ENCODE data around the gene RNF26. TPM values are rescaled to one million over a fixed set of nuclear protein-coding genes. Genes with fewer than 3 reads are reported as not detected.

RNF26 gene
- total RNA-seq, 1 experiment from 2014 or later, result 64.3 TPM

GRCh38 chr11:119346605-119347004 lies 12.3 kb downstream of the RNF26 start, which contains the start of gene MFRP:
Gene MFRP (minus strand): TSS chr11:119346705. CDS start chr11:119346513, 192 bp downstream.
- ChIA-PET CTCF (interaction anchor here (0.6 to 1.0 kb wide), 2 partner anchors 22 to 24 kb away, joined by 3 read pairs; no protein-coding TSS in a partner anchor), POLR2A (ENCODE audit: unreplicated experiment) (no interaction called here)
- Histone ChIP-seq H3K27ac (no peak within 1 kb of the TSS), H3K4me2 (no peak within 1 kb of the TSS), H3F3A (ENCODE audit: insufficient read depth, low read depth) (0 out of 2 replicates have a peak, but pooled peaks cover 5% of the 10 kb centered on the region), H4K20me1 (ENCODE audit: insufficient read depth) (no peaks in the 10 kb centered on the region), H3K9me2 (ENCODE audit: insufficient read depth) (no peaks in the 10 kb centered on the region), H3K27me3 (ENCODE audit: insufficient read depth, low read depth) (peaks cover 50% of the 10 kb centered on the region), H3K4me1 (replicated peaks; ENCODE audit: insufficient read depth) (no peaks in the 10 kb centered on the region), H2AFZ (no peak within 1 kb of the TSS), H3K79me2 (ENCODE audit: low read depth) (no peaks in the 10 kb centered on the region), H3K9me3 (ENCODE audit: insufficient read depth, low read depth) (no peaks in the 10 kb centered on the region), H3K36me3 (ENCODE audit: low read depth) (no peaks in the 10 kb centered on the region), H3K4me3 (no peak within 1 kb of the TSS)
- no TSS peak for BruUV-seq (replicated peaks)
- intact Hi-C loops (cut with micrococcal nuclease; ENCODE audit: unreplicated experiment), result no loop called here
- TF ChIP-seq, protein P1, sequence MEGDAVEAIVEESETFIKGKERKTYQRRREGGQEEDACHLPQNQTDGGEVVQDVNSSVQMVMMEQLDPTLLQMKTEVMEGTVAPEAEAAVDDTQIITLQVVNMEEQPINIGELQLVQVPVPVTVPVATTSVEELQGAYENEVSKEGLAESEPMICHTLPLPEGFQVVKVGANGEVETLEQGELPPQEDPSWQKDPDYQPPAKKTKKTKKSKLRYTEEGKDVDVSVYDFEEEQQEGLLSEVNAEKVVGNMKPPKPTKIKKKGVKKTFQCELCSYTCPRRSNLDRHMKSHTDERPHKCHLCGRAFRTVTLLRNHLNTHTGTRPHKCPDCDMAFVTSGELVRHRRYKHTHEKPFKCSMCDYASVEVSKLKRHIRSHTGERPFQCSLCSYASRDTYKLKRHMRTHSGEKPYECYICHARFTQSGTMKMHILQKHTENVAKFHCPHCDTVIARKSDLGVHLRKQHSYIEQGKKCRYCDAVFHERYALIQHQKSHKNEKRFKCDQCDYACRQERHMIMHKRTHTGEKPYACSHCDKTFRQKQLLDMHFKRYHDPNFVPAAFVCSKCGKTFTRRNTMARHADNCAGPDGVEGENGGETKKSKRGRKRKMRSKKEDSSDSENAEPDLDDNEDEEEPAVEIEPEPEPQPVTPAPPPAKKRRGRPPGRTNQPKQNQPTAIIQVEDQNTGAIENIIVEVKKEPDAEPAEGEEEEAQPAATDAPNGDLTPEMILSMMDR (conservative IDR thresholded peaks at IDR 0.05), result no peak
- TF ChIP-seq EZH2 (IDR thresholded peaks at IDR 0.05; ENCODE audit: low read depth), result no peak
- no peak for DNase-seq

DNA sequence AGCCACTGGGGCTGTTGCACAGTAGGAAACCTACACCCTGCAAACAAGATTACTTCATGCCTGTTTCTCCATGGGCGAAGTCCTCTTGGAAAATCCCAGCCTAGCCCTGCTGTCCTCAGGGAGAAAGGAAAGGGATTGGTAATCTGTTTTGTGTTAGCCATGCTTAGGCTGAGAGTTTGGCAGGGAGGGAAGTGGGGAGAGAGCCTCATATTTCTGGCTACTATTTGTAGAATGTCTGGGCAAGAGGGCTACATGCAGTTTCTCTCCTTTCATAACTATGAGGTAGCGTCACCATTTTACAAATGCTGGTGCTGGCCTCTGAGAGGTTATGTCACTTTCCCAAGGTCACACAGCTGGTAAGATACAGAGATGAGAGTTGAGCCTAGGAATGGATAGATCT lies 12.9 kb downstream of the RNF26 start:
- no peak for DNase-seq
- Histone ChIP-seq H2AFZ (no peak overlapping the region), H3K9me3 (ENCODE audit: insufficient read depth, low read depth) (no peaks in the 10 kb centered on the region), H3K4me3 (no peak overlapping the region), H3K9me2 (ENCODE audit: insufficient read depth) (no peaks in the 10 kb centered on the region), H4K20me1 (ENCODE audit: insufficient read depth) (no peaks in the 10 kb centered on the region), H3K4me1 (replicated peaks; ENCODE audit: insufficient read depth) (no peaks in the 10 kb centered on the region), H3K27ac (no peak overlapping the region), H3K27me3 (ENCODE audit: insufficient read depth, low read depth) (peaks cover 50% of the 10 kb centered on the region), H3K79me2 (ENCODE audit: low read depth) (no peaks in the 10 kb centered on the region), H3K4me2 (no peak overlapping the region), H3K36me3 (ENCODE audit: low read depth) (no peaks in the 10 kb centered on the region), H3F3A (ENCODE audit: insufficient read depth, low read depth) (peaks cover 11% of the 10 kb centered on the region; the same call in 1 of the 2 replicates)
- intact Hi-C loops (cut with micrococcal nuclease; ENCODE audit: unreplicated experiment), result no loop called here
- BruUV-seq (replicated peaks), result no TSS peak
- no peak for TF ChIP-seq EZH2 (IDR thresholded peaks at IDR 0.05; ENCODE audit: low read depth)
- TF ChIP-seq, protein P1 (conservative IDR thresholded peaks at IDR 0.05), result no peak
- ChIA-PET CTCF (interaction anchor here (0.6 to 1.0 kb wide), 2 partner anchors 21 to 25 kb away, joined by 3 read pairs; no protein-coding TSS in a partner anchor), POLR2A (ENCODE audit: unreplicated experiment) (no interaction called here)

DNA sequence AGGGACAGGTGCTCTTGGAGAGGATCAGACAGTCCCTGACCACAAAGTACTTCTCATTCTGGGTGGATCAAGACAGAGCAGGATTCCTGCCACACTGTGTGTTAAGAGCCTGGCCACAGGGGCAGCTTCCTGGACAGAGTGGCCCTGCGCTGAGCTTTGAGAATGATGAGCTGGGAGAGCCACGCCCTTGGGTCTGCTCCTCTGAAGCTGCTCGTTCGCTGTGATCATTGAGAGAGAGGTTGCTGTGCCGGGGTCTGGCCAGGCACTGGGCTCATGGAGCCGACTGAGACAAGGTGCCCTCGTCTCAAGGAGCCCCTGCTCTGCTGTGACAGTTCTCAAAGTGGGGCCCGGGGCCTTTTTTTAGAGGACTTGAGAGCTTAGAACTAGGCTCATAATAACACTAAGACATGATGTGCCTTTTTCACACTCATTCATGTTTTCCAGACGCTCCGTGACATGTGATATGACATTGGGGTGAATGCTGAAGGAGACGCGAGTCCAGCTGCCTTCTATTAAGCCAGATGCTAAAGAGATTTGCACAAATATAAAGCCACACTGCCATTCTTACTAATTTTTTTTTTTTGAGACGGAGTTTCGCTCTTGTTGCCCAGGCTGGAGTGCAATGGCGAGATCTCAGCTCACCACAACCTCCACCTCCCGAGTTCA lies 13.7 kb downstream of the RNF26 start:
- Histone ChIP-seq H3K27me3 (ENCODE audit: insufficient read depth, low read depth) (peaks cover 44% of the 10 kb centered on the region), H3K4me2 (no peak overlapping the region), H2AFZ (no peak overlapping the region), H3K9me2 (ENCODE audit: insufficient read depth) (no peaks in the 10 kb centered on the region), H4K20me1 (ENCODE audit: insufficient read depth) (no peaks in the 10 kb centered on the region), H3K9me3 (ENCODE audit: insufficient read depth, low read depth) (no peaks in the 10 kb centered on the region), H3K4me3 (no peak overlapping the region), H3F3A (ENCODE audit: insufficient read depth, low read depth) (peaks cover 11% of the 10 kb centered on the region; the same call in 1 of the 2 replicates), H3K79me2 (ENCODE audit: low read depth) (no peaks in the 10 kb centered on the region), H3K36me3 (ENCODE audit: low read depth) (no peaks in the 10 kb centered on the region), H3K4me1 (replicated peaks; ENCODE audit: insufficient read depth) (no peaks in the 10 kb centered on the region), H3K27ac (no peak overlapping the region)
- no peak for DNase-seq
- BruUV-seq (replicated peaks), result no TSS peak
- ChIA-PET POLR2A (ENCODE audit: unreplicated experiment) (no interaction called here), CTCF (interaction anchor here (0.6 to 0.7 kb wide), 2 partner anchors 10 to 91 kb away, joined by 3 to 5 read pairs; no protein-coding TSS in a partner anchor)
- intact Hi-C loops (cut with micrococcal nuclease; ENCODE audit: unreplicated experiment), result no loop called here
- TF ChIP-seq EZH2 (IDR thresholded peaks at IDR 0.05; ENCODE audit: low read depth), result no peak
- TF ChIP-seq, protein P1 (conservative IDR thresholded peaks at IDR 0.05), result no peak

Data from PC-9 (cell line).